ENCODE results near the gene TTC33.

- TF ChIP-seq REST (IDR thresholded peaks at IDR 0.05; ENCODE audit: insufficient read depth in 1 of 2, low read depth in 2 of 2, low read length in 1 of 2) (no peak), CTCF (IDR thresholded peaks at IDR 0.05) (no peak; the same call in 1 of the 2 replicates), POLR2AphosphoS5 (IDR thresholded peaks at IDR 0.05; ENCODE audit: low read depth, low read length) (no peak)
These were observed 18.9 kb upstream of the TTC33 start for GRCh38 chr5:40774623-40775022.
